Medulla oblongata (tissue), 1 donor: Measurements from ENCODE around the gene UNK.

Experiments
- DNase-seq: peaks from one replicate; pipeline ENCODE4 v3.0.0-alpha.2; 2015; ENCODE audit errors: extremely low spot score

UNK gene

DNA sequence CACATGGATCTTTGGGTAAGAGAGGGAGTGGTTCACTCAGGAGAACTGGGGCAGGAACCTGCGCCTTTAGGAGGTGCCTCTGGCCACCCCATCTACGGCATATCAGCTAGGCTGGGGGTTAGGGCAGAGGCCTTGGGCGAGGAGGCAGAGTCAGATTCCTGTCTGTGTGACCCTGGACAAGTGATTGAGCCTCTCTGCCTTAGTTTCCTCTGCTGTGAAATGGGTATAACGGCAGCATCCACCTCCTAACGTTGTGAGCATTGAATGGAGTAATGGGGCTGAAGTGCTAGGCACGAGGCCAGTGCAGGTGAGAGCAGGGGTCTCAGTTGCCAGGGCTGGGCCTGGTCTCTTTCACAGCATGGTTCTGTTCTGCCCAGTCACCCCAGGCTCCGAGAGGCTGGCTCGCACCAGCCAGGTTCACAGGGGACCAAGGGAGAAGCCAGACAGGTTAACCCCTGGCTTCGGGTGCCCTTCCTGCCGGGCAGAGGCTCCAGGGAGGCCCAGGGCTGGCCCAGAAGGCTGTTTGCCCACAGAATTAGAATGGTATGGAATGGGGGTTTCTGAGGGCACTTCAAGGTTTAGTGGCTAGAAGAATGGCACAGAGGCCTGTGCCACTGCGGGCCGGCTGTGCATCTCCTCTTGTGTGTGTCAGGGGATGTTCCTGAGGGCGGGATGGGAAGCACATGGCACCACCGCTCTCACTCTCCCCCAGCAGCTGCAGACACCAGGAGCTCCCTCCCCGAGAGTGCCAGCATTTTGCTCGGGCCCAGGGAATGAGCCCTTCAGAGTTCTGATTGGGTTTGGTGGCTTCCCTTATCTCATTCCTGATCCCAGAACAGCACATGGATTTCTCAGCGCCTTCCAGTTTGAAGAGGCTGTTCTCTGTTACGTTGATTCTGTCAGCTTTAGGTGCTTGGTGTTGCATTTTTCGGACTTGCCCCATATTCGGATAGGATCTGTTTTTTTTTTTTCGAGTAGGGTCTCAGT is 35.8 kb downstream of the UNK start:
- no peak for DNase-seq

DNA sequence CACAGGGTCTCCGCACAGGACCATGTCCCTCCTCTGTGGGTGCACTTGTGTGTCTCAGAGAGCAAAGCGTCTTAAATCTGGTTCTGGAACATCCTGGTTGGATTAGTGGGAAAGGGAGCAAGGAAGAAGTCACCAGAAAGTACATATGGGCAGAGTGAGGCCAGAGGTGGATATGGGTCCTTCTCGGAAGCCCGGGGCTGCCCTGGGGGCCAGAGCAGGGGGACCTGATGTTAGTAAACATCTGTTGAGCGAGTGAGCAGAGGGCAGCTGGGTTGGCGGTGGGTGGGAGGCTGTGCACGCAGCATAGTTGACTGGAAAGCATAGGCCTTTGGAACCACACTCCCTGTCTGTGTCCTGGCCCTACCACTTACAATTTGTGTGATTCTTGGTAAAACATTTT is 36.9 kb downstream of the UNK start:
- DNase-seq, result no peak

DNA sequence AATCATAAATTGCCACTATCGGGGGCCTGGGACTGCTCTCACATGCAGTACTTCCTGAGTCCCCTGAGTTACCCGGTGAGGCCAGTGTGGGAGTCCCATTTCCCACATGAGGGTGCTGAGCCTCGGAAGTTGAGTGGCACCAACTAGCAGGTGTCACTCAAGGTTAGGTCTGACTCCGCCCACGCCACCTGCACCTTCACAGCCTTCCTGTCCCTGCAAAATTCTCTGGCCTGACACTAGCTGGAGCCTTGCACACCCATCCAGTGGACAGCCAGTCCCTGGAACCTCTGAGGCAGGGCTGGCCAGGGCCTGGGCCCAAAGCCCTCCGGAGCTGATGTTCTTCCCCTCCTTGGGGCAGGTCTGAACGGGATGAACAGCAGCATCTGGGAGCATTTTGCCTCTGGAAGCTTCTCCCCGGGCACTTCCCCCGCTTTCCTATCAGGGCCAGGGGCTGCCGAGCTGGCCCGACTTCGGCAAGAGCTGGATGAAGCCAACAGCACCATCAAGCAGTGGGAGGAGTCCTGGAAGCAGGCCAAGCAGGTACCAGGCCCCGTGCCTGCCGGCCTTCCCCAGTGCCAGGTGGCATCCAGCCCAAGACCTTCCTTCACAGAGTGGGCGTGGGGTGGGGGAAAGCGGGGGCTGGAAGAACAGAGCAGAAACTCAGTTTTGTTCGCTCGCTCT is 37.7 kb downstream of the UNK start:
- no peak for DNase-seq

DNA sequence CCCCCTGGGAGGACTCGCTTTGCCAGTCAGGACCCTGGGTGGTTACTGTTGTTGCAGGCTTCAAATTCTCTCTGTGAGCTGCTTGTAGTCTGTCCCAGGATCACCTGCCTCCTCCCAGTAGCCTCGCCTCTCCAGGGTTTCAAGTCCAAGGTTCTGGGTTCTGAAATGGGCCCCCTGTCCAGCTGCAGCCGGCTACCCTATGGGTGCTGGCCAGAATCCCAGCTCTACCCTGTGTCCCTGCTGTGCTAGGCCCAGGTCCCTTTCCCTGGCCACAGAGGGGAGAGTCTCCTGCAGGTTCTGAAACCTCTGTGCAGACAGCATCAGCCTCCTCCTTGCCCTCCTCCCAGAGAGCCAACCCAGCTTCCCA is 38.2 kb downstream of the UNK start:
- no peak for DNase-seq

DNA sequence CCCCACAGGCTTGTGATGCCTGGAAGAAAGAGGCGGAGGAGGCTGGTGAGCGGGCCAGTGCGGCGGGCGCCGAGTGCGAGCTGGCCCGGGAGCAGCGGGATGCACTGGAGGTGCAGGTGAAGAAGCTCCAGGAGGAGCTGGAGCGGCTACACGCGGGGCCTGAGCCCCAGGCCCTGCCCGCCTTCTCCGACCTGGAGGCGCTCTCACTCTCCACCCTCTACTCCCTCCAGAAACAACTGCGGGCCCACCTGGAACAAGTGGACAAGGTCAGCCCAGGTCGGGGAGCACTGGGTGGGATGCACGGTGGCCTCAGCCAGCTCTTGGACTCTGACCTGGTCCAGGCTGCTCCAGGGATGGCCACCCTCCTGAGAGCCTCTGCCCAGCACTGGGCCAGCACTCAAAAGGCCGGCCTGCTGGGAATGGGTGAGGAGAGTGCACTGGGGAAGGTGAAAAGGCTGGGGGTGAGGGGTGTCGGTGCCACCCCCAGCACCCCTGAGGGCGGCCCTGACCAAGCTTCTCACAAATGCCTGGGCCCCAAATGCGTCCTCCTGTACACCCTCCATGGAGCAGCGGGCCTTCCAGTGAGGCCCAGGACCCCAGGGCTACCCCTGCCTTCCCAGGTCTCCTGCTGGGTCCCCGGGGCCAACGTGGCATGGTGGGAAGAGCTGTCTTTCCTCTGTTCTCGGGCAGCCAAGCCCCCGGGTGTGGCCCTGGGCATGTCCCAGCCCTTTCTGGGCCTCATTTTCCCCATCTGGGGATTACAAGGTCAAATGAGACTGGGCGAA is 38.8 kb downstream of the UNK start:
- DNase-seq, result no peak

DNA sequence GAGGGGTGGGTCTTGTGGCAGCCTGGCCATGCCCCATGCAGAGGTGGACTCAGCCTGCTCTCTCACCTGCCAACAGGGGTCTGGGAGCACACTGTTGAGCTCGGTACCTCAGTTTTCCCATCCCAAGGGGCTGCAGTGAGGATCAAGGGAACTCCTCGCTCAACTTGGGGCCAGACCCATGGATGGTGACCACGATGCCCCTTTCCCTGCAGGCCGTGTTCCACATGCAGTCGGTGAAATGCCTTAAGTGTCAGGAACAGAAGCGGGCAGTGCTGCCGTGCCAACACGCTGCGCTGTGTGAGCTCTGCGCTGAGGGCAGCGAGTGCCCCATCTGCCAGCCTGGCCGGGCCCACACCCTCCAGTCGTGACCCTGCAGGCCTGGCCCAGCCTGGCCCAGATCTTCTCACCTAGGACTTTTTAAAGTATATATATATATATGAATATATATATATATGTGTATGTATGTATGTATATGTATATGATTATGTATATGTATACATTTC is 39.5 kb downstream of the UNK start:
- DNase-seq, result no peak

DNA sequence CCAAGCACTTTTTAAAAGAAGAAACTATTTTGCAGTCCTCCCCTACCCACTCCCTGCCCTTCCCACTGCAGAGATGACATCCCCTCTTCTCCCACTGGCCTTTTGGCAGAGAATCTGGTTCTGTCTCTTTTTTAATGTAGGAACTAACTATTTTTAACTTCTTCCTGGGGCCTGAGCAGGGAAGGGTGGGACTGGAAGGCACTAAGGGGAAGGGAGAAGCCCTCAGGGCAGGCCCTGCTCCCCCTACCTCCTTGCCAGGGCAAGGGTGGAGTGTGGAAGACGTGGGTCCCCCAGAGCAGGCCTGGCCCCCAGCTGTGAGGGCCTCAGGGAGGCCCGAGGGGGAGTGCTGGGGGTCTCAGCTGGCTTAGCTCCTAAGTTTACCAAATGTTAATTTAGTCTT is 40.1 kb downstream of the UNK start:
- no peak for DNase-seq

DNA sequence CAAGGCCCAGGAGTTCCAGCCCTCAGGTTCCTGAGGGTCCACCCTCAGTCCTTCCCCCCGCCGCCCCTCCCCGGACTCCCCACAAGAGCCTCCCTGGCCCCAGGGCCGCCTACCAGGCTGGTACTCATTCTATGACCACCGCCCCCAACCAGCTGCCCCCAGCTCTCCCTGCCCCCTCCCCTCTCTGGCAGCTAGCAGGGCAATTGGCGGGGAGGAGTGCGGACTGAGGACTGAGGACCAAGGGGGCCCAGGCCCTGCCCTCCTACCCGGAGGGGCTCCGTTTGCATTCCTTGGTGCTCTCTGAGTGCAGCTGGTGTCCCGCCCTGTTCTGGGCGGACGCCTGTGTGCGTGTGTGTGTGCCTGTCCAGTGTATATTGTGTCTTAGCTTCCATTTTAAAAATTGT is 40.5 kb downstream of the UNK start:
- no peak for DNase-seq

DNA sequence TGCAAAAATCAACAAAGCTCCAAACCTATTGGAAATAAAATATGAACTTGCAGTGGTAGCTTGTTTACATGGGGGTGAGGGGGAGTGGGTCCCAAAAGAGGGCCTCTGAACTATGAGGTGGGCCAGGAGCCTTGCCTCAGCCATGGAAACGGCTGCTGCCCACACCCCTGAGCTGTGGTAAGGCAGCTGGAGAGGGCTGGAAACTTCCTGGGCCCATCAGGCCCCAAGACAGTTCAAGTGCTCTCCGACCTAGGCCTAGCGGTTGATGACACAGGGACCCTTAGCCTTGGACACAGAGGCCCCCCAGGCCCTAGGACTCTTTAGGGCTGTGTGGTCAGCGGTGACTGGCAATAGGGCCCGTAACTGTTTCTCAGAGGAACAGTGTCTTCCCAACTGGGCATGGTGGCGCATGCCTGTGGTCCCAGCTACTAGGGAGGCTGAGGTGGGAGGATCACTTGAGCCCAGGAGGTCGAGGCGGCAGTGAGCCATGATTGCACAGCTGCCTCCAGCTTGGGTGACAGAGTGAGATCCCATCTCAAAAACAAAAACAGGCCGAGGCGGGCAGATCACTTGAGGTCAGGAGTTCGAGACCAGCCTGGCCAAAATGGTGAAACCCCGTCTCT is 41.3 kb downstream of the UNK start:
- DNase-seq, result no peak

DNA sequence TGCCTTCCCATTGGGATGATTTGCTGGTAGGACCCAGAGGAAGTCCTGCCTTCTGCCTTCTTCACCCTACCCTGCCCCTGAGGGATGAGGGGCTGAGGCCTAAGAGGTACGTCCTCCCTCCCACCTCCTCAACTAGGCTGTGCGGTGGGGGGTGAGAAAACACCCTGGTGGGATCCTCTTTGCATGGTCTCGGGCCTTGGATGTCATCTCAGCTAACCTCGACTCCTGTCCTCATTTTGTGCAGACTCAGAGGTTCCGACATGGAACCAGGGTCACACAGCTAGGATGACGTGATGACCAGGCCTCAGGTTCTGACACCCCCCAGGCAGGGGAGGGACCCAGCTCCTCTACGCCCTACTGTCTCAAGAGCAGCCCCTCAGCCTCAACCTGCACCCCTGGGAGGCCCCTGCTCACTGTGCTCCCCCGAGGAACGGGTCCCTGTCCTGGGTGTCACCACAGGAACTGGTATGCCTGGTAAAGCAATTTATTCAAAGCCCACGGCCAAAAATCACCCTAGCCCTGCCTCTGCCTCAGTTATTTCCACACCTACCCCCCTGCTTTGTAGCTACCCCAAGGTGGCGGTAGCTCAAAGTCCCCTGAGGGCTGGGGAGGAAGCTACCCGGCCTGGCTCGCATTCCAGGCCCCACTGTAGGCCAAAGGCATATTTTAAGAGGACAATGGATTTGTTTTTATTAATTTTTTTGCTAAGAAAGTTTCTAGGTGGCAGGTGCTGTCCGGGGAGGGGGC is 42.1 kb downstream of the UNK start:
- no peak for DNase-seq

DNA sequence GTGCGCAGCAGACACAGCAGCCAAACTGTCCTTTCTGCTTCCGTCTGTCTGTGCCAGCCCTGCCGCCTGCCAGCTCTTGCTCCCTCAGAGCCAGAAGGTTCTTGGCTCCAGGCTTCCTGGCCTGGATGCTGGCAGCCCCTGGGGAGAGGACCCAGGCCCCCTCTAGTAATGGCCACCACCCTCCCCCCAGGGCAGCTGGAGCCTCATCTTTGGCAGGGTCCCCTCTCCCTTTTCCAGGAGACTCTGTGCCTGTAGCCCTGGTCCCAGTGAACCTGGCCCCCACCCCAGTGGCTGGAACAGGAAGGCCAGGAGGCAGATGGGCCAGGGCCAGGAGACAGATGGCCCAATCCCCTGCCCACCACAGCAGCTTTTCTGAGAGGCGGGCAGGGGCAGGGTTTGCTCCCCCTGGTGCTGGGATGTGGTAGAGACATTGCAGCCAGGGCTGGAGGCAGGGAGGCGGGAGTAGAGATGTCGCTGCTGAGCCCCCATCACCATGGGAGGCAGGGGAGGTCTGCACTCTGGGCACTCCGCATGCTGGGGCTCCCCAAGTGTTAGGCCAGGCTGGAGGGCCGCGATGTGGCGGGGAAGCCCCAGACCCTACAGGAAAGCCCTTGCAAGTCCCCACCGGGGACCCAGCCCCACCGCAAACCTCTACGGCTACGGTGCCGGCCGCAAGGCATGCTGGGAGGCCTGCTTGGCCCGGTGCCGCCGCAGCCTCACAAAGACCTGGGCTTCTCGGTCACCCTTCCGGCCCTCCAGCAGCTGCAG is 42.9 kb downstream of the UNK start:
- DNase-seq, result peak; percentile 81

DNA sequence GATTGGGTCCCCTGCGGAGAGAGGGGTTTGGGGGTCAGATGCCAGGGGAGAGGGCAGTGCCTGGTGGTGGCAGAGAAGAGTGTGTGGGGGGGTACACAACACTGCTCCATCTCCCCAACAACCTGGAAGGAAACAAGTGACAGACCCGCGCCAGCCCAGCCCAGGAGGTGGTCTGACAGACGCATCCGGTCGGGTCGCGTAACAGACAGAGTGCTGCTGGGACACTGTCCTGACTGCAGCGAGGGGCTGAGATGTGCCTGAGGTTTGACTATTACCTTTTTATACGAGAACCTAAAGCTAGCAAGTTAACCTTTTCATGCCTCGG is 43.4 kb downstream of the UNK start:
- no peak for DNase-seq

DNA sequence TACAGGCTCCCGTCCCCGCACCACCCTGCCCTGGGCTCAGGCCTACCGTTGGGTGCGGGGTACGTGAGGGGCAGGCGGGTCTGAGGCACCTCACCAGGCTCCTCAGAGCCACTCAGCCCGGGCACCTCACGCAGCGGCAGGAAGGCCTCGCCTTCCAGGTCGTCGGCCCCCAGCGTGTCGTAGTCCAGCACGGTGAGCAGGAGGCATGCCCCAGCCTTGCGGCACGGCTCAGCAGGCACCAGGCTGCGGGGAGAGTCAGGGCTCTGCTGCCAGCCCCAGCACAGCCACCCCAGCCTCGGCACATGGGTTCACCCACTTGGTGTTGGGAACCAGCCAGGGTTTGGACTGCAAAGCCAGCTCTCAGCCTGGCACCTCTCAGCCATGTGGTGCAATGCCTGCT is 44.1 kb downstream of the UNK start:
- DNase-seq, result no peak

DNA sequence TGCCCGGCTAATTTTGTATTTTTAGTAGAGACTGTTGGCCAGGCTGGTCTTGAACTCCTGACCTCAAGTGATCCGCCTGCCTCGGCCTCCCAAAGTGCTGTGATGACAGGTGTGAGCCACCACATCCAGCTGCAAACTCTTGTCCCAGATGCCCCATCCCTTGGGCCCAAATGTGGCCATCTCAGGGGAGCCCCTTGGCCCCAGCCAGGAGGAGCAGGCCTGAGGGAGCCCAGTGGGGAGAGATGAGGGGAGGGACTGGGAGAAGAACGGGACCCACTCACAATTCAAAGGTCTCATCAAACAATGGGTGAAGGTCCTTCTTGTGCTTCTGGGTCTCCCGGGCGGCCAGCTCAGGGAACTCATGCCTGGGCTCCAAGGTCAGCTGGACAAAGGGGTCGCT is 45.1 kb downstream of the UNK start:
- DNase-seq, result no peak

DNA sequence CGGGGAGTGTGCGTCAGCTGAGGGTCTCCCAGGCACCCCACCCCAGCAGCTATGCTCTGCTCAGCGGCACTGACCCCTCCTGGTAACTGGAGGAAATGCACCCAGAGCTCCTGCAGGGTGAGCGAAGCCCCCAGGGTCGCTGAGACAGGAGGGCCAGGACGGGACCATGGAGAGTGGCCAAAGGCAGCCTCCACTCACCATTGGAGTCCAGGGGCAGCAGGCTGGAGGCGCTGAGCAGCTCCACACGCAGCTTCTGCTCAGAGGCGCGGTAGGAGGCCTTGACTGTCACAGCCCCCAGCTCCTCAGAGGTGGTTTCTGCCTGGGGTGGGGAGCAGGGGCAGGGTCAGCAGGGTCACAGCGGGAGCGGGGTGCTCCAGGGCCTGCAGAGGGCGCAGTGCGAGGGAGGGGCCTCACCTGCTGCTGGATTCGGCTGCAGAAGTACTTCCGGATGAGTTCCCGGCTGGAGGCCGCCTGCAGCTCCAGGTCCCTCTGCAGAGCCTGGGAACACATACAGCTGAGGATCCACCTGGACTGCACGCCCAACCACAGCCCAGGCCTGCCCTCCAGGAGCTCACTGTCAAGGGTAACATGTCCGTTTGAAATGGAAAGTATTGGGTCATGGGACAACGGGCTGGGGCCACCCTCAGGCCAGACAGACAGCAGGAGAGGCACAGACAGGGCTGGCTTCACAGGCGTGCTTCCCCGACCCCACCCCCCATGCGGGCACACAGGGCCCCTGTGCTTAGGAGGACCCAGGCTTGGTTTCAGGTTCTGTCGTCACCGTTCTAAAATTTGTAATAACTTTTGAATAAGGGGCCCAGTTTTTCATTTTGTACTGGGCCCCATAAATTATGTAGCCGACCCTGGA is 45.8 kb downstream of the UNK start:
- DNase-seq, result no peak

DNA sequence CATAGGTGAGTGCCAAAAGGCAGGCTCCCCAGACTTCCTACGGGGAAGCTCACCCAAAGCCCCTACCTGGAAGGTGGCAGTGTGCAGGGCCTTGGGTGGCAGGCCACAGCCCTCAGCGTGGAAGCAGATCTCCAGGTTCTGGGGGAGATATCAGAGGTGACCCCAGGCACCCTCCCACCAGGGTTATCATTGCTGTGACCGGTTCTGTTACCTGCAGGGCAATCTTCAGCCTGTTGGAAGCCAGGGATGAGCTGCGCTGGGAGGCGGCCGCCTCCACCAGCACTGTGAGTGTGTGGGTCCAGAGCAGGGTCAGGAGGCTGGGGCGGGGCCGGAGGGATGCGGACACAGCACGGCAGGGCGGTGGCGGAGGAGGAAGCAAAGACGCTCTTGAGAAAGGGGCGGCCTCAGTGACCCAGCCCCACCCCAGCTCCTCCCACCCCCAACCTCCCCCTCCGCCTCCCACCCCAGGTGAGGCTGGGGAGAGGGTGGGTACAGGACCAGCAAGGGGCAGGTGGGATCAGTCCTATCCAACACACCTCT is 46.5 kb downstream of the UNK start:
- DNase-seq, result no peak

DNA sequence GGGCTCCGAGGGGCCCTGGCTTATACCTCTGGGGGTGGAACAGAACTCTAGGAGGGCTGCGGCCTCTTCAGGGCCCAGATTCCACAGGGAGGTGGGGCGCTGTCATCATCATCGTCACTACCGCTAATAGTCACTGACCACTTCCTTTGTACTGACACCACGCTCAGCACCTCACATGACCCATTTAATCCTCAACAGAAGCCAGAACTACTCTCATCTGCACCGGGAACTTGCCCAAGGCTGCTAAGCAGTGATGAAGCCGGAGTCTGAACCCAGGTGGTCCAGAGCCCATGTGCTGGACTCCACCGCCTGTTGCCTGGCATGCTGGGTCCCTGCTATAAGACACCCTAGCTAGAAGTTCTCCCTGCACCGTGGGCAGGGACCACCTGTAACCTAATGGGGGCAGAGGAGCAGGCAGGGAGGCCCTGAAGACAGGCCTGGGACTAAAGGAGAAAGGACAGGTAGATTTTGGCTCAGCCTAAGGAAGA is 47.6 kb downstream of the UNK start:
- DNase-seq, result peak; percentile 61

DNA sequence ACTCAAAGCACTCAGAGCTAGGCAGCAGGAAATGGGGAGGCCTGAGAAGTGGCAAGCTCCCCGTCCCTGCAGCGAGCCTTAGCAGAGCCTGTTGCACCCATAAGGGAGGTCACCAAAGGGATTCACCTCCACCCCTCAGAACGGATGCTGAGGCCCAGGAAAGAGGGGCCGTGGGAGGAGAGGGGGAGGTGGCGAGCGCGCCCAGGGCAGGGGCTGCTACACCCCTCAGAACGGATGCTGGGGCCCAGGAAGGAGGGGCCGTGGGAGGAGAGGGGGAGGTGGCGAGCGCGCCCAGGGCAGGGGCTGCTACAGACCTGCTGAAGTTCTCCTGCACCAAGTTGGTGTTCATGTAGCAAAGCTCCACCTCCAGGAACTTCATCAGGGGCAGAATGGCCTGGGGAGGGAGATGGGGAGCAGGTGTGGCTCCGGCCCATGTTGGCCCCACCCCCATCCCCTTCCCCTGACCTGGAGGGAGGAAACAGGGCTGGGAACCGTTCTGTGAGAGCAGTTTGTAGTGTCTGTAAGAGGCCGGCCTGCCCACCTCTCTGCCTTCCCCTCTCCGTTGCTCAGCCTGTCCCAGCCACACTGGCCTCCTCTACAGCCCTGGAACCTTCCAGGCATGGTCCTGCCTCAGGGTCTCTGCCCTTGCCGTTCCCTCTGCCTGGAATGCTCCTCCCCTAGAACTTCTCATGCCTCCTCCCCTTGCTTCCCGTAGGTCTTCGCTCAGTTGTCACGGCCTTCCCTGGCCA is 48.2 kb downstream of the UNK start:
- DNase-seq, result no peak
